ENCODE measurements around the gene KHDRBS2.

Gene KHDRBS2

GRCh38 chr6:62037445-62037844 is 248.6 kb downstream of the KHDRBS2 start:
- no peak overlapping the region for H3K27ac ChIP-seq
- TF ChIP-seq CTCF (conservative IDR thresholded peaks at IDR 0.05), result no peak

- no peak overlapping the region for H3K27ac ChIP-seq
- TF ChIP-seq CTCF (conservative IDR thresholded peaks at IDR 0.05), result no peak; the same call in 1 of the 2 replicates
Measured at GRCh38 chr6:62035952-62036351, 250.1 kb downstream of the KHDRBS2 start.

- H3K27ac ChIP-seq, result no peak overlapping the region
Measured at GRCh38 chr6:62013719-62014118, 272.3 kb downstream of the KHDRBS2 start.

GRCh38 chr6:62009445-62009844 is 276.6 kb downstream of the KHDRBS2 start:
- TF ChIP-seq CTCF (conservative IDR thresholded peaks at IDR 0.05), result no peak

More at GRCh38 chr6:62013719-62014118, 272.3 kb downstream of the KHDRBS2 start:
- no peak for TF ChIP-seq CTCF (conservative IDR thresholded peaks at IDR 0.05)

GRCh38 chr6:61989616-61990015 is 296.4 kb downstream of the KHDRBS2 start:
- H3K27ac ChIP-seq, result no peak overlapping the region
- no peak for TF ChIP-seq CTCF (conservative IDR thresholded peaks at IDR 0.05)

More at GRCh38 chr6:62009445-62009844, 276.6 kb downstream of the KHDRBS2 start:
- H3K27ac ChIP-seq, result no peak overlapping the region

GRCh38 chr6:61980622-61981021 is 305.4 kb downstream of the KHDRBS2 start:
- H3K27ac ChIP-seq, result no peak overlapping the region
- no peak for TF ChIP-seq CTCF (conservative IDR thresholded peaks at IDR 0.05)

GRCh38 chr6:61977947-61978346 is 308.1 kb downstream of the KHDRBS2 start:
- H3K27ac ChIP-seq, result no peak overlapping the region
- no peak for TF ChIP-seq CTCF (conservative IDR thresholded peaks at IDR 0.05)

All from VCaP (cell line).